ENCODE results near the gene GTF3C6. TPM values are rescaled to one million over a fixed set of nuclear protein-coding genes. Genes with fewer than 3 reads are reported as not detected.
"Not testable (repeated sequence)": the region's sequence is repeated elsewhere in the genome, so short reads cannot be mapped to it uniquely, and the experiment has no call there.

The GTF3C6 gene
- total and polyA plus RNA-seq, 2 of the 8 experiments (the other 6 are each of a cell fraction or from before 2014, with no cell fraction given): 13.1 to 87.4 TPM

DNA sequence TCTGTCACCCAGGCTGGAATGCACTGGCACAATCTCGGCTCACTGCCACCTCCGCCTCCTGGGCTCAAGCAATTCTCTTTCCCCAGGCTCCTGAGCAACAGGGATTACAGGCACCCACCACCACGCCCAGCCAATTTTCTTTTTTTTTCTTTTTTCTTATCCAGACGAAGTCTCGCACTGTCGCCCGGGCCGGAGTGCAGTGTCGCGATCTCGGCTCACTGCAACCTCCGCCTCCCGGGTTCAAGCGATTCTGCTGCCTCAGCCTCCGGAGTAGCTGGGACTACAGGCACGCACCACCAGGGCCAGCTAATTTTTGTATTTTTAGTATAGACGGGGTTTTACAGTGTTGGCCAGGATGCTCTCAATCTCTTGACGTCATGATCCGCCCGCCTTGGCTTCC is 4.1 kb downstream of the GTF3C6 start:
- not testable (repeated sequence) for H4K20me1 ChIP-seq (replicated peaks in 1 of 2; ENCODE audit: control insufficient read depth in 1 of 2, insufficient read depth in 2 of 2, low read length in 2 of 2); H4K91ac ChIP-seq (replicated peaks; ENCODE audit: insufficient read length, low read length)
- POLR2A ChIA-PET (ENCODE audit: partially characterized antibody): interaction anchor here (0.7 kb wide), 1 partner anchor 8 kb away, joined by 4 read pairs; no protein-coding TSS in a partner anchor

More for the DNA sequence above, 4.1 kb downstream of the GTF3C6 start:
- H2BK20ac ChIP-seq (ENCODE audit: low read length); H2BK5ac ChIP-seq (ENCODE audit: low read depth, low read length); H3K9ac ChIP-seq (replicated peaks in 1 of 4; ENCODE audit: extremely low read depth in 1 of 4, low read depth in 3 of 4, low read length in 3 of 4); H3K18ac ChIP-seq (ENCODE audit: extremely low read depth, low read length); H2BK15ac ChIP-seq (ENCODE audit: low read length); H2BK120ac ChIP-seq (replicated peaks; ENCODE audit: low read depth, low read length); H3K4me2 ChIP-seq (ENCODE audit: insufficient read depth in 1 of 2, low read depth in 2 of 2, low read length in 2 of 2); H3K4ac ChIP-seq (replicated peaks; ENCODE audit: insufficient read length, low read depth, low read length); H3K79me1 ChIP-seq (ENCODE audit: low read depth, low read length); H2BK12ac ChIP-seq (ENCODE audit: low read depth, low read length); H2AK5ac ChIP-seq (ENCODE audit: low read depth, low read length); H3K9me3 ChIP-seq (ENCODE audit: insufficient read depth in 2 of 2, low read depth in 1 of 2, low read length in 1 of 2); H3K4me3 ChIP-seq (ENCODE audit: extremely low read depth in 1 of 4, insufficient read depth in 2 of 4, low read depth in 3 of 4, low read length in 4 of 4); H3K27me3 ChIP-seq (replicated peaks in 1 of 4; ENCODE audit: control insufficient read depth in 3 of 4, extremely low read depth in 1 of 4, insufficient read depth in 3 of 4, low read length in 3 of 4); H3K14ac ChIP-seq (ENCODE audit: insufficient read length); H3K23ac ChIP-seq (ENCODE audit: insufficient read length); H2AFZ ChIP-seq (ENCODE audit: low read length); H3K27ac ChIP-seq (ENCODE audit: low read depth, low read length); DNase-seq (ENCODE audit: low read depth in 1 of 2, low spot score in 2 of 2); H3K4me1 ChIP-seq (replicated peaks in 1 of 4; ENCODE audit: control insufficient read depth in 3 of 4, insufficient read depth in 4 of 4, low read length in 3 of 4); H4K8ac ChIP-seq (ENCODE audit: extremely low read depth, insufficient read depth, low read length); H4K5ac ChIP-seq (ENCODE audit: insufficient read length, low read depth, low read length); H3K56ac ChIP-seq (replicated peaks; ENCODE audit: insufficient read length, low read depth, low read length); FAIRE-seq; H3K23me2 ChIP-seq (ENCODE audit: low read depth, low read length): not testable (repeated sequence)
- Histone ChIP-seq H3K36me3 (ENCODE audit: control insufficient read depth in 2 of 4, insufficient read depth in 4 of 4, low read length in 3 of 4) (peaks cover 6 to 55% (median 35%) of the 10 kb centered on the region in 4 experiments), H3K79me2 (ENCODE audit: control insufficient read depth in 1 of 2, insufficient read depth in 2 of 2, low read length in 2 of 2) (peaks cover 0 to 10% of the 10 kb centered on the region in 2 experiments; a peak in 2 of 4 replicates)
- WGBS, 2 experiments (ENCODE audit: extremely low coverage in 1 of 2, insufficient coverage in 1 of 2, insufficient read length in 1 of 2, insufficient replicate concordance in 2 of 2, low coverage in 1 of 2, low lambda C conversion rate in 2 of 2, missing lambda C conversion rate in 1 of 2): 89% methylated on average over 19 of the region's 20 CpGs; no CpG with 5 or more reads in 1 of the 2 experiments
- CTCF ChIA-PET (ENCODE audit: partially characterized antibody): interaction anchor here (1.0 kb wide), 1 partner anchor 27 kb away, joined by 3 read pairs; no protein-coding TSS in a partner anchor

All from H1 (cell line).